Endodermal cell (in vitro differentiated cells): Measurements from ENCODE around the gene CDH23. TPM values are rescaled to one million over a fixed set of nuclear protein-coding genes. Genes with fewer than 3 reads are reported as not detected.
A peak's percentile ranks its signal among the peaks of the same experiment; 100 is the strongest.

Source experiments
- DNase-seq: peaks from one replicate; pipeline ENCODE4 v3.0.0-alpha.2; 2017
- H3K27ac ChIP-seq: 2 replicates; pipeline ENCODE4 v1.5.1; 2013; ENCODE audit warnings: mild to moderate bottlenecking, low read depth, low read length, moderate library complexity
- H3K27me3 ChIP-seq: 2 replicates; pipeline ENCODE4 v1.6.1; 2013; ENCODE audit warnings: mild to moderate bottlenecking, low read length, moderate library complexity; ENCODE audit not compliant: insufficient read depth, control insufficient read depth, poor library complexity, severe bottlenecking
- H3K36me3 ChIP-seq: 2 replicates; pipeline ENCODE4 v1.7.0; 2013; ENCODE audit warnings: mild to moderate bottlenecking, low read length, moderate library complexity; ENCODE audit not compliant: control insufficient read depth, insufficient read depth
- H3K4me1 ChIP-seq: one replicate; pipeline ENCODE4 v1.7.0; 2013; ENCODE audit warnings: low read length; ENCODE audit not compliant: control insufficient read depth, insufficient read depth
- H3K4me3 ChIP-seq: 2 replicates; pipeline ENCODE4 v1.5.1; 2013; ENCODE audit warnings: mild to moderate bottlenecking, low read length, moderate library complexity
- H3K9ac ChIP-seq: 2 replicates; pipeline ENCODE4 v1.6.1; 2013; ENCODE audit warnings: mild to moderate bottlenecking, low read length, moderate library complexity; ENCODE audit not compliant: poor library complexity, severe bottlenecking; ENCODE audit errors: extremely low read depth
- H3K9me3 ChIP-seq: 2 replicates; pipeline ENCODE4 v1.6.1; 2013; ENCODE audit warnings: mild to moderate bottlenecking, low read length, moderate library complexity; ENCODE audit not compliant: control insufficient read depth
- H3K27ac Mint-ChIP-seq: 2 replicates; pipeline ENCODE4 v1.8.0; 2020; ENCODE audit warnings: mixed read lengths
- H3K27me3 Mint-ChIP-seq: 2 replicates; pipeline ENCODE4 v1.8.0; 2021; ENCODE audit warnings: mild to moderate bottlenecking, mixed read lengths; ENCODE audit not compliant: insufficient read depth
- H3K36me3 Mint-ChIP-seq: 2 replicates; pipeline ENCODE4 v1.8.0; 2020; ENCODE audit warnings: low read depth, mixed read lengths
- H3K4me1 Mint-ChIP-seq: 2 replicates; pipeline ENCODE4 v1.8.0; 2020; ENCODE audit warnings: mixed read lengths
- H3K4me3 Mint-ChIP-seq: 2 replicates; pipeline ENCODE4 v1.8.0; 2020; ENCODE audit warnings: mild to moderate bottlenecking, moderate library complexity, mixed read lengths
- H3K9me3 Mint-ChIP-seq: 2 replicates; pipeline ENCODE4 v1.8.0; 2020; ENCODE audit warnings: mild to moderate bottlenecking, mixed read lengths
- WGBS, 2 experiments: methylation state at CpG; one replicate each; pipeline versions ENCODE4 v1.1.5 to v1.1.7; 2013; ENCODE audit warnings: missing lambda C conversion rate in 2 of 2, mixed read lengths in 1 of 2; ENCODE audit not compliant: insufficient coverage in 1 of 2, insufficient read length in 1 of 2; 5-methylcytosine and 5-hydroxymethylcytosine counted together
- total RNA-seq, 2 donors: library from RNA; stranded (reverse); fragmentation: NEBNext Ultra II Directional in 1 of 2; extraction: Animal tissue kit (Norgen Biotek cat#: 25700) in 1 of 2; gene quantifications; 2 replicates in 1 of 2; 3 replicates in 1 of 2; pipeline ENCODE4 v1.2.1, GENCODE V29; 2021
- TF ChIP-seq, protein P1 (sequence below): fragments of 200-600 bp; sonication (generic); conservative IDR thresholded peaks from 2 replicates; pipeline ENCODE4 v1.5.0; 2021; ENCODE audit warnings: antibody characterized with exemption, mild to moderate bottlenecking

The CDH23 gene
- total RNA-seq, 2 donors from 2014 or later: 2.1 to 4.2 TPM

DNA sequence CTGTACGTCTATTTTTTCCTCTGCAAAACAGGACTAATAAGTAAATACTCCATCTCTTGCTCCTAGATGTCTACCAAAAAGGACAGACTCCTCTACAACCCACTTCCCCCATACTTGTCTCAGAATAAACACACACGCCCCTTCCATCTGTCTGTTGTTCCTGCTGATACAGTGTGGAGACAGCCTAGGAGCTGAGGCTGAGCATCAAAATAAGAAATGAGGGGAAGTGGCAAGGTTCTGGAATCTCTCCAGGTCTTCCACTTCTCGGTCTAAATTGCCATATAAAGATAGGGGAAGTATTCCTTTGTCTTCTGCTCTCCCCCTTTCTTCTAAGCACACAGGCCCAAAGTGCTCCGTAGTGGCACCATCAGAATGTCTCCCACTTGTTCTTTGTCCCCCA lies 407.4 kb downstream of the CDH23 start:
- Histone ChIP-seq H3K9ac (no peak overlapping the region), H3K9me3 (no peaks in the 10 kb centered on the region), H3K4me3 (no peak overlapping the region), H3K4me1 (no peaks in the 10 kb centered on the region), H3K36me3 (no peaks in the 10 kb centered on the region), H3K27ac (no peak overlapping the region), H3K27me3 (no peaks in the 10 kb centered on the region)
- Mint-ChIP-seq H3K27me3 (peaks cover 27% of the 10 kb centered on the region), H3K9me3 (no peaks in the 10 kb centered on the region), H3K27ac (no peak overlapping the region), H3K4me3 (no peak overlapping the region), H3K36me3 (no peaks in the 10 kb centered on the region), H3K4me1 (no peaks in the 10 kb centered on the region)
- TF ChIP-seq, protein P1, sequence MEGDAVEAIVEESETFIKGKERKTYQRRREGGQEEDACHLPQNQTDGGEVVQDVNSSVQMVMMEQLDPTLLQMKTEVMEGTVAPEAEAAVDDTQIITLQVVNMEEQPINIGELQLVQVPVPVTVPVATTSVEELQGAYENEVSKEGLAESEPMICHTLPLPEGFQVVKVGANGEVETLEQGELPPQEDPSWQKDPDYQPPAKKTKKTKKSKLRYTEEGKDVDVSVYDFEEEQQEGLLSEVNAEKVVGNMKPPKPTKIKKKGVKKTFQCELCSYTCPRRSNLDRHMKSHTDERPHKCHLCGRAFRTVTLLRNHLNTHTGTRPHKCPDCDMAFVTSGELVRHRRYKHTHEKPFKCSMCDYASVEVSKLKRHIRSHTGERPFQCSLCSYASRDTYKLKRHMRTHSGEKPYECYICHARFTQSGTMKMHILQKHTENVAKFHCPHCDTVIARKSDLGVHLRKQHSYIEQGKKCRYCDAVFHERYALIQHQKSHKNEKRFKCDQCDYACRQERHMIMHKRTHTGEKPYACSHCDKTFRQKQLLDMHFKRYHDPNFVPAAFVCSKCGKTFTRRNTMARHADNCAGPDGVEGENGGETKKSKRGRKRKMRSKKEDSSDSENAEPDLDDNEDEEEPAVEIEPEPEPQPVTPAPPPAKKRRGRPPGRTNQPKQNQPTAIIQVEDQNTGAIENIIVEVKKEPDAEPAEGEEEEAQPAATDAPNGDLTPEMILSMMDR: no peak
- DNase-seq: no peak
- 88 to 100% methylated on average over 1 to 4 of the region's 4 CpGs for WGBS, 2 experiments

DNA sequence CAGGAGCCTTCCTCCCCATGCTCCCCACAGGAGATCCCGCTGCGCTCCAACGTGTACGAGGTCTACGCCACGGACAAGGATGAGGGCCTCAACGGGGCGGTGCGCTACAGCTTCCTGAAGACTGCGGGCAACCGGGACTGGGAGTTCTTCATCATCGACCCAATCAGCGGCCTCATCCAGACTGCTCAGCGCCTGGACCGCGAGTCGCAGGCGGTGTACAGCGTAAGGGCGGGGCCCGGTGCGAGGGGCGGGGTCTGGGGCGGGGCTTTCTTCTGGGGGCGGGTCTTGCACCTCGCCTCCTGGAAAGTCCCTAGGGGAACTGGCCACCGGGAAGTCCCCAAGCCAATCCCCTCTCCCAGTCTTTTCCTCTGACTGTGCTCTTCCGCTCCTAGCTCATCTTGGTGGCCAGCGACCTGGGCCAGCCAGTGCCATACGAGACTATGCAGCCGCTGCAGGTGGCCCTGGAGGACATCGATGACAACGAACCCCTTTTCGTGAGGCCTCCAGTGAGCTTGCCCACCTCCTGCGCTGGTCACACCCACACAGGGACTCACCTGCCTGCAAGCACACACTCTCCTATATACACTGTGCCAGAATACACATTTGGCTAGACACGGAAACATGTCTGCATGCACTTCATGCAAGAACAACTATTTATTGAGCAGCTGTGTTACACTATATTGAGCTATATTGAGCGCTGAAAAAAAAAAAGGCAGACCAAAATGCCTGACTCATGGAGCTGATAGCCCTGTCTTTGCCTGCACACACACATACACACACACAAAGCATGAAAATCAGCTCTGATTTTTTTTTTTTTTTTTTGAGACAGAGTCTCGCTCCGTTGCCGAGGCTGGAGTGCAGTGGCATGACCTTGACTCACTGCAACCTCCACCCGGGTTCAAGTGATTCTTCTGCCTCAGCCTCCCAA lies 409.3 kb downstream of the CDH23 start:
- no peak overlapping the region for H3K4me3 ChIP-seq
- H3K4me3 Mint-ChIP-seq: no peak overlapping the region
- peaks cover 27% of the 10 kb centered on the region for H3K27me3 Mint-ChIP-seq
- H3K9me3 ChIP-seq: no peaks in the 10 kb centered on the region
- TF ChIP-seq, protein P1: no peak
- H3K9ac ChIP-seq: no peak overlapping the region
- H3K4me1 Mint-ChIP-seq: no peaks in the 10 kb centered on the region
- no peaks in the 10 kb centered on the region for H3K27me3 ChIP-seq
- WGBS, 2 experiments: 85 to 89% methylated on average over 18 to 41 of the region's 41 CpGs
- DNase-seq: peak; percentile 94
- peak overlapping the region; percentile 58 for H3K27ac Mint-ChIP-seq
- no peaks in the 10 kb centered on the region for H3K36me3 ChIP-seq
- no peaks in the 10 kb centered on the region for H3K36me3 Mint-ChIP-seq
- H3K27ac ChIP-seq: no peak overlapping the region
- no peaks in the 10 kb centered on the region for H3K4me1 ChIP-seq
- no peaks in the 10 kb centered on the region for H3K9me3 Mint-ChIP-seq

DNA sequence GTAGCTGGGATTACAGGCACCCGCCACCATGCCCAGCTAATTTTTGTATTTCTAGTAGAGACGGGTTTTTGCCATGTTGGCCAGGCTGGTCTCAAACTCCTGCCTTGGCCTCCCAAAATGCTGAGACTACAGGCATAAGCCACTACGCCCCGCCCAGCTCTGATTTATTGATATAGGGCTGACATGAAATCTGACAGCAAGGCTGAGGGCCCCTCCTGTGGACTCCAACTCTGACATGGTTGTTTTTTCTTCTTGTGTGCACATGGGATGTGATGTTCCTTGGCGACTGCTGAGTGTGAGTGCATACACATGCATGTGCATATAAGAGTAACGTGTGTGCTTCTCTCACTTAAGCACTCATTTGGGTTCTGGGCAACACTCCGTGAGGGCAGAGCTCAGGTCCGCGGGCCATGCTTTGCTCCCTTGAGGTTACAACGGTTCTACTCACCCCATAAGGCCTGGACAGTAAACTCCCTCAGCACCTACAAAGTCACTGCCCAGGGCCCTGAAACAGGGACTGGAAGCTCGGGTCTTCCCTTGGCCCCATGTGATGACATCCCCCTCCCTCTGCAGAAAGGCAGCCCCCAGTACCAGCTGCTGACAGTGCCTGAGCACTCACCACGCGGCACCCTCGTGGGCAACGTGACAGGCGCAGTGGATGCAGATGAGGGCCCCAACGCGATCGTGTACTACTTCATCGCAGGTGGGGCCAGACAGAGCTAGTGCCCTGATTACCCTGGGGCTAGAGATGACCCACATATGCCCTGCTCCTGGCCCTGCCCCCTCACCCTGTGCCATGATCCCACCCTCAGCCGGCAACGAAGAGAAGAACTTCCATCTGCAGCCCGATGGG lies 410.2 kb downstream of the CDH23 start:
- no peaks in the 10 kb centered on the region for H3K36me3 ChIP-seq
- TF ChIP-seq, protein P1: no peak
- WGBS, 2 experiments: 92 to 97% methylated on average over 16 to 23 of the region's 23 CpGs

More for the DNA sequence above, 410.2 kb downstream of the CDH23 start:
- Histone ChIP-seq H3K27ac (no peak overlapping the region), H3K27me3 (no peaks in the 10 kb centered on the region), H3K9ac (no peak overlapping the region), H3K4me3 (no peak overlapping the region), H3K4me1 (no peaks in the 10 kb centered on the region), H3K9me3 (no peaks in the 10 kb centered on the region)
- no peaks in the 10 kb centered on the region for H3K36me3 Mint-ChIP-seq
- H3K9me3 Mint-ChIP-seq: no peaks in the 10 kb centered on the region
- DNase-seq: no peak
- H3K27ac Mint-ChIP-seq: no peak overlapping the region
- H3K4me1 Mint-ChIP-seq: no peaks in the 10 kb centered on the region
- peaks cover 27% of the 10 kb centered on the region for H3K27me3 Mint-ChIP-seq
- H3K4me3 Mint-ChIP-seq: no peak overlapping the region
